Smooth muscle cell (in vitro differentiated cells): ENCODE measurements around the gene CEACAM1. TPM values are rescaled to one million over a fixed set of nuclear protein-coding genes. Genes with fewer than 3 reads are reported as not detected.

Experiments used
- DNase-seq: peaks from one replicate; lab custom pipeline; 2025; ENCODE audit not compliant: unreplicated experiment; lab: John Stamatoyannopoulos, UW
- H2AFZ ChIP-seq: fragments of 200-600 bp; sonication (generic); 2 replicates; pipeline ENCODE4 v1.6.0; 2016; ENCODE audit warnings: antibody characterized with exemption, low read depth, mild to moderate bottlenecking
- H3F3A ChIP-seq: fragments of 200-600 bp; sonication (generic); 2 replicates; pipeline ENCODE4 v1.6.0; 2017; ENCODE audit warnings: antibody characterized with exemption, low read depth
- H3K27ac ChIP-seq: fragments of 200-600 bp; sonication (generic); 2 replicates; pipeline ENCODE4 v1.5.1; 2016; ENCODE audit warnings: low read depth, mild to moderate bottlenecking
- H3K27me3 ChIP-seq: fragments of 200-600 bp; sonication (generic); 2 replicates; pipeline ENCODE4 v1.6.1; 2016; ENCODE audit warnings: low read depth, mild to moderate bottlenecking
- H3K36me3 ChIP-seq: fragments of 200-600 bp; sonication (generic); 2 replicates; pipeline ENCODE4 v1.5.1; 2016; ENCODE audit warnings: low read depth
- H3K4me1 ChIP-seq: fragments of 200-600 bp; sonication (generic); 2 replicates; pipeline ENCODE4 v1.5.1; 2016; ENCODE audit warnings: low read depth
- H3K4me2 ChIP-seq: fragments of 200-600 bp; sonication (generic); 2 replicates; pipeline ENCODE4 v1.6.0; 2016; ENCODE audit warnings: mild to moderate bottlenecking
- H3K4me3 ChIP-seq: fragments of 200-600 bp; sonication (generic); 2 replicates; pipeline ENCODE4 v1.5.1; 2016; ENCODE audit warnings: mild to moderate bottlenecking
- H3K79me2 ChIP-seq: fragments of 200-600 bp; sonication (generic); 2 replicates; pipeline ENCODE4 v1.6.0; 2016; ENCODE audit warnings: low read depth, mild to moderate bottlenecking
- H3K9ac ChIP-seq: fragments of 200-600 bp; sonication (generic); 2 replicates; pipeline ENCODE4 v1.6.0; 2016; ENCODE audit warnings: low read depth
- H3K9me3 ChIP-seq: fragments of 200-600 bp; sonication (generic); replicated peaks from 2 replicates; pipeline ENCODE4 v1.5.1; 2016; ENCODE audit warnings: low read depth
- H4K20me1 ChIP-seq: fragments of 200-600 bp; sonication (generic); 2 replicates; pipeline ENCODE4 v1.6.0; 2016; ENCODE audit warnings: low read depth
- WGBS: methylation state at CpG from one replicate; pipeline ENCODE4 v1.1.7; 2016; ENCODE audit warnings: low lambda C conversion rate; 5-methylcytosine and 5-hydroxymethylcytosine counted together
- polyA plus RNA-seq: library from polyadenylated mRNA; unstranded; fragments of >200 nt; fragmentation: Nextera tagmentation; extraction: Ambion mirVana; gene quantifications from 2 replicates; pipeline ENCODE4 v1.2.1, GENCODE V29; 2016
- small RNA-seq: library from RNA; depleted of rRNA; stranded (forward); fragments of <200 nt; gene quantifications from one replicate; pipeline ENCODE3, GENCODE V24; 2014
- total RNA-seq: library from RNA; depleted of rRNA; stranded (reverse); fragments of >200 nt; gene quantifications from 2 replicates; pipeline ENCODE4 v1.2.3, GENCODE V29; 2014
- TF ChIP-seq, protein P1 (sequence below): fragments of 200-600 bp; sonication (generic); IDR thresholded peaks from 2 replicates; pipeline ENCODE4 v1.5.1; 2017; ENCODE audit warnings: borderline replicate concordance, mild to moderate bottlenecking, antibody characterized with exemption; ENCODE audit not compliant: insufficient read depth, poor library complexity, severe bottlenecking

Gene CEACAM1
- total and polyA plus RNA-seq, 2 experiments from 2014 or later: 0.31 to 4.5 TPM

DNA sequence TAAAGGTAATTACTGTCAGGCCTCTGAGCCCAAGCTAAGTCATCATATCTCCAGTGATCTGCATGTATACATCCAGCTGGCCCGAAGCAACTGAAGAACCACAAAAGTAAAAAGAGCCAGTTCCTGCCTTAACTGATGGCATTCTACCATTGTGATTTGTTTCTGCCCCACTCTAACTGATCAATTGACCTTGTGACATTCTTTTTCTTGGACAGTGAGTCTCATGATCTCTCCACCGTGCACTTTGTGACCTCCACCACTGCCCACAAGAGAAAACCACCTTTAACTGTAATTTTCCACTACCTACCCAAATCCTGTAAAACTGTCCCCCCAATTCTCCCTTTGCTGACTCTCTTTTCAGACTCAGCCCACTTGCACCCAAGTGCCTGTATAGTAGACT, 68.4 kb downstream of the CEACAM1 start:
- DNase-seq: no peak
- TF ChIP-seq, protein P1, sequence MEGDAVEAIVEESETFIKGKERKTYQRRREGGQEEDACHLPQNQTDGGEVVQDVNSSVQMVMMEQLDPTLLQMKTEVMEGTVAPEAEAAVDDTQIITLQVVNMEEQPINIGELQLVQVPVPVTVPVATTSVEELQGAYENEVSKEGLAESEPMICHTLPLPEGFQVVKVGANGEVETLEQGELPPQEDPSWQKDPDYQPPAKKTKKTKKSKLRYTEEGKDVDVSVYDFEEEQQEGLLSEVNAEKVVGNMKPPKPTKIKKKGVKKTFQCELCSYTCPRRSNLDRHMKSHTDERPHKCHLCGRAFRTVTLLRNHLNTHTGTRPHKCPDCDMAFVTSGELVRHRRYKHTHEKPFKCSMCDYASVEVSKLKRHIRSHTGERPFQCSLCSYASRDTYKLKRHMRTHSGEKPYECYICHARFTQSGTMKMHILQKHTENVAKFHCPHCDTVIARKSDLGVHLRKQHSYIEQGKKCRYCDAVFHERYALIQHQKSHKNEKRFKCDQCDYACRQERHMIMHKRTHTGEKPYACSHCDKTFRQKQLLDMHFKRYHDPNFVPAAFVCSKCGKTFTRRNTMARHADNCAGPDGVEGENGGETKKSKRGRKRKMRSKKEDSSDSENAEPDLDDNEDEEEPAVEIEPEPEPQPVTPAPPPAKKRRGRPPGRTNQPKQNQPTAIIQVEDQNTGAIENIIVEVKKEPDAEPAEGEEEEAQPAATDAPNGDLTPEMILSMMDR: no peak
- H3K27ac ChIP-seq: no peak overlapping the region
- no peaks in the 10 kb centered on the region for H3K36me3 ChIP-seq
- no peak overlapping the region for H3K4me3 ChIP-seq
- no peaks in the 10 kb centered on the region for H4K20me1 ChIP-seq
- no peaks in the 10 kb centered on the region for H3K27me3 ChIP-seq
- no peaks in the 10 kb centered on the region for H3K9me3 ChIP-seq
- no peaks in the 10 kb centered on the region for H3F3A ChIP-seq
- H3K9ac ChIP-seq: no peak overlapping the region
- H2AFZ ChIP-seq: no peak overlapping the region
- no peak overlapping the region for H3K4me2 ChIP-seq
- WGBS: 85% methylated on average over 2 of the region's 2 CpGs
- no peaks in the 10 kb centered on the region for H3K79me2 ChIP-seq
- H3K4me1 ChIP-seq: no peaks in the 10 kb centered on the region

Small RNAs within 50 kb of the gene (small RNA-seq; reads per million reads assigned to genes)
- not detected for gene RNU4-60P

Other genes with a start within 250 kb of the CEACAM1 start
- gene PRR19, start 226.3 kb downstream of the CEACAM1 start, total RNA-seq: 0.45 and 1.3 TPM in 2 replicates
- gene PRR19, start 226.3 kb downstream of the CEACAM1 start, polyA plus RNA-seq: 0.73 and 1.0 TPM in 2 replicates
- gene PAFAH1B3, start 225.9 kb downstream of the CEACAM1 start, total RNA-seq: 44.6 and 44.7 TPM in 2 replicates
- gene PAFAH1B3, start 225.9 kb downstream of the CEACAM1 start, polyA plus RNA-seq: 71.0 and 75.7 TPM in 2 replicates
- not detected in 2 replicates for gene TMEM145, start 215.2 kb downstream of the CEACAM1 start, total RNA-seq
- 0.09 and 0.11 TPM in 2 replicates for gene TMEM145, start 215.2 kb downstream of the CEACAM1 start, polyA plus RNA-seq
- gene MEGF8, start 202.8 kb downstream of the CEACAM1 start, total RNA-seq: 13.4 and 16.4 TPM in 2 replicates
- 8.2 and 11.0 TPM in 2 replicates for gene MEGF8, start 202.8 kb downstream of the CEACAM1 start, polyA plus RNA-seq
- 24.1 and 31.3 TPM in 2 replicates for gene CNFN, start 138.2 kb downstream of the CEACAM1 start, total RNA-seq
- gene CNFN, start 138.2 kb downstream of the CEACAM1 start, polyA plus RNA-seq: 23.7 and 44.9 TPM in 2 replicates
- gene LIPE, start 101.1 kb downstream of the CEACAM1 start, total RNA-seq: 4.0 and 9.2 TPM in 2 replicates
- 4.1 and 8.4 TPM in 2 replicates for gene LIPE, start 101.1 kb downstream of the CEACAM1 start, polyA plus RNA-seq
- gene CXCL17, start 85.5 kb downstream of the CEACAM1 start, total RNA-seq: not detected in 2 replicates
- not detected in 2 replicates for gene CXCL17, start 85.5 kb downstream of the CEACAM1 start, polyA plus RNA-seq
- not detected in 2 replicates for gene CEACAM8, start 66.4 kb upstream of the CEACAM1 start, total RNA-seq
- not detected in 2 replicates for gene CEACAM8, start 66.4 kb upstream of the CEACAM1 start, polyA plus RNA-seq
- not detected in 2 replicates for gene PSG3, start 212.0 kb upstream of the CEACAM1 start, total RNA-seq
- not detected in 2 replicates for gene PSG3, start 212.0 kb upstream of the CEACAM1 start, polyA plus RNA-seq
- gene PSG8, start 237.2 kb upstream of the CEACAM1 start, total RNA-seq: not detected in 2 replicates
- gene PSG8, start 237.2 kb upstream of the CEACAM1 start, polyA plus RNA-seq: not detected in 2 replicates